Prostate gland (tissue), 2 donors: ENCODE data around the gene CENPL.

Experiments
- POLR2A ChIP-seq: fragments of 450-650 bp; IDR thresholded peaks from one replicate; pipeline ENCODE4 v1.6.1; 2016; ENCODE audit warnings: antibody characterized with exemption, mild to moderate bottlenecking
- POLR2AphosphoS5 ChIP-seq: sonication (generic); formaldehyde crosslinking; IDR thresholded peaks from one replicate; pipeline ENCODE4 v1.6.1; 2017; ENCODE audit warnings: antibody characterized with exemption
- TF ChIP-seq, protein P1 (sequence below), 4 experiments: fragments of 200-600 bp in 2 of 4; fragments of 450-650 bp in 2 of 4; sonication (generic) in 2 of 4; IDR thresholded peaks; 1 replicate in 3 of 4; 2 replicates in 1 of 4; pipeline ENCODE4 v1.5.1; 2016 to 2019; ENCODE audit warnings: antibody characterized with exemption in 4 of 4, mild to moderate bottlenecking in 2 of 4, moderate library complexity in 2 of 4

DNA sequence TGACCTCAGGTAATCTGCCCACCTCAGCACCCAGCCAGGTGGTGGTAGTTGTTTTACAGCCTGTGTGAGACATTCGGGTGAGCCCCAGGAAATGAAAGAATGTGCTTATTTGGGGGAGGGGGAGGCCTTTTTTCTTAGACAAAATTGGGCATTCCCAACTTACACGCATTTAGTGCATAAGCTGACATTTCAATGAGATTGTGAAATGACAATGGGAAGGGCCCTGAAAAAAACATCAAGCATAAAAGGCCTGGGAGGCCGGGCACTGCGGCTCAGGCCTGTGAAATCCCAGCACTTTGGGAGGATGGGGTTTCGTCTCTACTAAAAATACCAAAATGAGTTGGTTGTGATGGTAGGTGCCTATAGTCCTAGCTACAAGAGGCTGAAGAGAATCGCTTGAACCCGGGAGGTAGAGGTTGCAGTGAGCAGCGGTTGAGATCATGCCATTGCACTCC lies 38.1 kb upstream of the CENPL start:
- TF ChIP-seq, protein P1, sequence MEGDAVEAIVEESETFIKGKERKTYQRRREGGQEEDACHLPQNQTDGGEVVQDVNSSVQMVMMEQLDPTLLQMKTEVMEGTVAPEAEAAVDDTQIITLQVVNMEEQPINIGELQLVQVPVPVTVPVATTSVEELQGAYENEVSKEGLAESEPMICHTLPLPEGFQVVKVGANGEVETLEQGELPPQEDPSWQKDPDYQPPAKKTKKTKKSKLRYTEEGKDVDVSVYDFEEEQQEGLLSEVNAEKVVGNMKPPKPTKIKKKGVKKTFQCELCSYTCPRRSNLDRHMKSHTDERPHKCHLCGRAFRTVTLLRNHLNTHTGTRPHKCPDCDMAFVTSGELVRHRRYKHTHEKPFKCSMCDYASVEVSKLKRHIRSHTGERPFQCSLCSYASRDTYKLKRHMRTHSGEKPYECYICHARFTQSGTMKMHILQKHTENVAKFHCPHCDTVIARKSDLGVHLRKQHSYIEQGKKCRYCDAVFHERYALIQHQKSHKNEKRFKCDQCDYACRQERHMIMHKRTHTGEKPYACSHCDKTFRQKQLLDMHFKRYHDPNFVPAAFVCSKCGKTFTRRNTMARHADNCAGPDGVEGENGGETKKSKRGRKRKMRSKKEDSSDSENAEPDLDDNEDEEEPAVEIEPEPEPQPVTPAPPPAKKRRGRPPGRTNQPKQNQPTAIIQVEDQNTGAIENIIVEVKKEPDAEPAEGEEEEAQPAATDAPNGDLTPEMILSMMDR (IDR thresholded peaks at IDR 0.05), result no peak
- no peak for TF ChIP-seq POLR2AphosphoS5
- no peak for TF ChIP-seq POLR2A
